HepG2 (cell line): ENCODE results near the gene MED12L. TPM values are rescaled to one million over a fixed set of nuclear protein-coding genes. Genes with fewer than 3 reads are reported as not detected.

ENCODE experiments used
- ATAC-seq: fragments of 200-7000 bp; cut with Tn5 transposase; 3 replicates; pipeline ENCODE4 v1.9.1; 2020; ENCODE audit warnings: mild to moderate bottlenecking, moderate library complexity
- BruUV-seq: library from RNA; stranded (reverse); fragments of 400-500 nt; replicated peaks from 2 replicates; lab custom pipeline; 2021; lab: Mats Ljungman, UMichigan
- CTCF ChIA-PET: fragments of 300-600 bp; formaldehyde crosslinking; extraction: SDS; loops from one replicate; lab custom pipeline; 2021; ENCODE audit warnings: low total read pairs, inconsistent platforms, low intra/inter-chr PET ratio; lab: Yijun Ruan, JAX
- POLR2A ChIA-PET: fragments of 350-600 bp; sonication (Branson Sonifier 250); formaldehyde crosslinking; loops from one replicate; lab custom pipeline; 2020; ENCODE audit warnings: antibody characterized with exemption, inconsistent platforms; lab: Yijun Ruan, JAX
- DNase-seq: peaks from one replicate; pipeline ENCODE4 v3.0.0-alpha.2; 2015; ENCODE audit warnings: low spot score
- FAIRE-seq: peaks from 3 replicates; lab custom pipeline; 2011; peaks lifted over from hg19 to GRCh38; lab: Jason Lieb, UNC
- H2AFZ ChIP-seq: one replicate; pipeline ENCODE4 v1.6.1; 2011; ENCODE audit warnings: low read length, inconsistent platforms
- H3K27ac ChIP-seq: fragments of 300-600 bp; 3 replicates; pipeline ENCODE4 v1.8.0; 2011; ENCODE audit warnings: mixed run types, mild to moderate bottlenecking, mixed read lengths, low read length, inconsistent platforms; ENCODE audit not compliant: insufficient read depth; ENCODE audit errors: extremely low read length
- H3K27me3 ChIP-seq, 2 experiments: fragments of 200-600 bp in 1 of 2; 2 replicates in 1 of 2; 3 replicates in 1 of 2; pipeline versions ENCODE4 v1.6.0 to v1.8.0; 2011; ENCODE audit warnings: low read length in 2 of 2, mild to moderate bottlenecking in 2 of 2, moderate library complexity in 2 of 2, inconsistent platforms in 1 of 2; ENCODE audit not compliant: insufficient read depth in 2 of 2, control insufficient read depth in 1 of 2
- H3K36me3 ChIP-seq, 2 experiments: fragments of 200-600 bp in 1 of 2; replicated peaks in 1 of 2; 2 replicates in 1 of 2; 3 replicates in 1 of 2; pipeline versions ENCODE4 v1.5.1 to v1.8.0; 2011; ENCODE audit warnings: low read length in 2 of 2, inconsistent platforms in 1 of 2; ENCODE audit not compliant: insufficient read depth in 2 of 2, control insufficient read depth in 1 of 2
- H3K4me1 ChIP-seq: 2 replicates; pipeline ENCODE4 v1.5.1; 2012; ENCODE audit warnings: low read length, inconsistent platforms; ENCODE audit not compliant: insufficient read depth
- H3K4me2 ChIP-seq: 2 replicates; pipeline ENCODE4 v1.6.0; 2011; ENCODE audit warnings: low read depth, low read length, inconsistent platforms
- H3K4me3 ChIP-seq, 3 experiments: fragments of 200-600 bp in 1 of 3; sonication (generic), shearing (Covaris generic) in 1 of 3; replicated peaks in 1 of 3; 2 replicates each; pipeline ENCODE4 v1.5.1; 2011 to 2016; ENCODE audit warnings: low read length in 3 of 3, inconsistent platforms in 2 of 3, low read depth in 2 of 3, mild to moderate bottlenecking in 2 of 3, control low read depth in 1 of 3, mixed read lengths in 1 of 3; ENCODE audit not compliant: insufficient read depth in 1 of 3
- H3K79me2 ChIP-seq: one replicate; pipeline ENCODE4 v1.6.1; 2011; ENCODE audit warnings: low read length, inconsistent platforms; ENCODE audit not compliant: insufficient read depth
- H3K9ac ChIP-seq: 2 replicates; pipeline ENCODE4 v1.6.0; 2011; ENCODE audit warnings: mild to moderate bottlenecking, low read depth, low read length, inconsistent platforms; ENCODE audit not compliant: insufficient read depth
- H3K9me3 ChIP-seq: 2 replicates; pipeline ENCODE4 v1.5.1; 2012; ENCODE audit warnings: mild to moderate bottlenecking, low read length
- H4K20me1 ChIP-seq: 2 replicates; pipeline ENCODE4 v1.6.0; 2011; ENCODE audit warnings: inconsistent platforms, mild to moderate bottlenecking, low read length, moderate library complexity; ENCODE audit not compliant: insufficient read depth
- AGO1 ChIP-seq: fragments of 200-400 bp; formaldehyde crosslinking; IDR thresholded peaks from 2 replicates; pipeline ENCODE4 v1.6.1; 2017; ENCODE audit warnings: mild to moderate bottlenecking, low read depth, low read length, moderate library complexity; ENCODE audit not compliant: poor library complexity, severe bottlenecking
- AGO2 ChIP-seq: fragments of 200-400 bp; formaldehyde crosslinking; optimal IDR thresholded peaks from 2 replicates; pipeline ENCODE3; 2017; ENCODE audit warnings: mild to moderate bottlenecking, low read depth, low read length, moderate library complexity
- JUNB ChIP-seq: sonication (generic); formaldehyde crosslinking; IDR thresholded peaks from 2 replicates; pipeline ENCODE4 v1.8.0; 2022; ENCODE audit warnings: missing genetic modification reagents, mild to moderate bottlenecking, borderline replicate concordance
- TRIM24 ChIP-seq: sonication (generic); formaldehyde crosslinking; IDR thresholded peaks from 2 replicates; pipeline ENCODE4 v1.8.0; 2022; ENCODE audit warnings: mild to moderate bottlenecking, missing genetic modification reagents
- WGBS: methylation state at CpG from one replicate; pipeline ENCODE4 v1.1.6; 2017; ENCODE audit warnings: low lambda C conversion rate; 5-methylcytosine and 5-hydroxymethylcytosine counted together
- in situ Hi-C: cut with HindIII; loops from 2 replicates; pipeline ENCODE4 v1.10.0; 2017; ENCODE audit warnings: low pct_unique_long_range_greater_than_20kb; ENCODE audit not compliant: extremely low pct_ligation_motif_present
- intact Hi-C: fragments of 100-400 bp; cut with micrococcal nuclease; formaldehyde crosslinking; loops from one replicate; pipeline ENCODE4 v1.10.0; 2022; ENCODE audit not compliant: unreplicated experiment
- polyA plus RNA-seq, 8 experiments: library from polyadenylated mRNA; depleted of rRNA in 3 of 8; stranded (reverse) in 7 of 8; unstranded in 1 of 8; fragments of >200 nt; fragmentation: Illumina TruSeq in 4 of 8; extraction: Trizol in 4 of 8; gene quantifications; 2 replicates each; pipeline versions ENCODE4 v1.2.1 to v1.2.3, GENCODE V29; 2011 to 2016; ENCODE audit warnings: low read depth in 4 of 8, missing spikeins in 1 of 8, mixed read lengths in 1 of 8; ENCODE audit not compliant: insufficient read depth in 1 of 8
- total RNA-seq, 5 experiments: library from RNA; depleted of rRNA; stranded (reverse); fragments of >200 nt; fragmentation: Illumina TruSeq; extraction: Trizol; gene quantifications; 2 replicates each; pipeline ENCODE4 v1.2.3, GENCODE V29; 2016; ENCODE audit warnings: low read depth in 1 of 5
- TF ChIP-seq, protein P1 (sequence below): sonication (generic); formaldehyde crosslinking; IDR thresholded peaks from 2 replicates; pipeline ENCODE4 v1.9.0; 2021; ENCODE audit warnings: missing genetic modification reagents, borderline replicate concordance
- TF ChIP-seq, protein P2 (sequence below): sonication (generic); formaldehyde crosslinking; IDR thresholded peaks from 2 replicates; pipeline ENCODE4 v1.5.0; 2020; ENCODE audit warnings: mild to moderate bottlenecking, missing genetic modification reagents
- TF ChIP-seq, protein P3 (sequence below): sonication (generic); formaldehyde crosslinking; IDR thresholded peaks from 2 replicates; pipeline ENCODE4 v1.8.0; 2022; ENCODE audit warnings: mild to moderate bottlenecking, missing genetic modification reagents; ENCODE audit not compliant: insufficient replicate concordance
- TF ChIP-seq, protein P4 (sequence below): sonication (generic); formaldehyde crosslinking; IDR thresholded peaks from 2 replicates; pipeline ENCODE4 v1.5.0; 2020; ENCODE audit warnings: mild to moderate bottlenecking, missing genetic modification reagents
- TF ChIP-seq, protein P5 (sequence below): sonication (generic); formaldehyde crosslinking; IDR thresholded peaks from 2 replicates; pipeline ENCODE4 v1.8.1; 2023; ENCODE audit warnings: mild to moderate bottlenecking, inconsistent platforms, moderate library complexity, missing genetic modification reagents, borderline replicate concordance
- TF ChIP-seq, protein P6 (sequence below): sonication (generic); formaldehyde crosslinking; IDR thresholded peaks from 2 replicates; pipeline ENCODE4 v1.9.0; 2021; ENCODE audit warnings: missing genetic modification reagents, borderline replicate concordance

The MED12L gene
- total and polyA plus RNA-seq, 2 of the 13 experiments (the other 11 are each of a cell fraction or from before 2014, with no cell fraction given), result 0.07 to 0.64 TPM

DNA sequence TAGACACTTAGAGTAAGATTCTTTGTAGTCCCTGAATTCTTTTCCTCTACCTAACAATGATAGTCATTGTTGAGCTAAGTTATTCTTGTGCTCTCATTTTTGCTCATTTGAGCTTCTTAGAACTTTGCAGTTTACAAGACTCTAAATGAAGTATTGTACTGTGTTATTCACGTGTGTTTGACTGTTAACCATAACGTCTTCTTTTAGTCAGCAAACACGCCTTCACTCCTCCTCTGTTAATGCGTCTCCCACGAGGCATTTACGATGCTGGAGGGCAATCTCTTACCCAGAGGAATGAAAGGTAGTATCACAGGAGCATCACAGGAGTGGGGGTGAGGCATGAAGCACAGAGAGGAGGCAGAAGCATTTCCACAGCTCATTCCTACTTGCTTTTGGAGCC is 207.7 kb downstream of the MED12L start:
- CTCF ChIA-PET, result no interaction called here
- Histone ChIP-seq H3K9me3 (no peaks in the 10 kb centered on the region), H3K9ac (no peak overlapping the region), H3K79me2 (no peaks in the 10 kb centered on the region), H4K20me1 (no peaks in the 10 kb centered on the region), H3K4me2 (no peak overlapping the region), H3K4me1 (no peaks in the 10 kb centered on the region), H3K27ac (no peak overlapping the region), H3K36me3 (no peaks in the 10 kb centered on the region), H2AFZ (no peak overlapping the region), H3K27me3 (no peaks in the 10 kb centered on the region), H3K4me3 (no peak overlapping the region)
- ATAC-seq, result no peak
- intact Hi-C loops (no loop called here), in situ Hi-C loops (no loop called here)
- no peak for DNase-seq
- no TSS peak for BruUV-seq
- 32% methylated on average over 6 of the region's 6 CpGs for WGBS
- POLR2A ChIA-PET, result no interaction called here
- no peak for FAIRE-seq
- no peak for TF ChIP-seq TRIM24
- TF ChIP-seq, protein P1, sequence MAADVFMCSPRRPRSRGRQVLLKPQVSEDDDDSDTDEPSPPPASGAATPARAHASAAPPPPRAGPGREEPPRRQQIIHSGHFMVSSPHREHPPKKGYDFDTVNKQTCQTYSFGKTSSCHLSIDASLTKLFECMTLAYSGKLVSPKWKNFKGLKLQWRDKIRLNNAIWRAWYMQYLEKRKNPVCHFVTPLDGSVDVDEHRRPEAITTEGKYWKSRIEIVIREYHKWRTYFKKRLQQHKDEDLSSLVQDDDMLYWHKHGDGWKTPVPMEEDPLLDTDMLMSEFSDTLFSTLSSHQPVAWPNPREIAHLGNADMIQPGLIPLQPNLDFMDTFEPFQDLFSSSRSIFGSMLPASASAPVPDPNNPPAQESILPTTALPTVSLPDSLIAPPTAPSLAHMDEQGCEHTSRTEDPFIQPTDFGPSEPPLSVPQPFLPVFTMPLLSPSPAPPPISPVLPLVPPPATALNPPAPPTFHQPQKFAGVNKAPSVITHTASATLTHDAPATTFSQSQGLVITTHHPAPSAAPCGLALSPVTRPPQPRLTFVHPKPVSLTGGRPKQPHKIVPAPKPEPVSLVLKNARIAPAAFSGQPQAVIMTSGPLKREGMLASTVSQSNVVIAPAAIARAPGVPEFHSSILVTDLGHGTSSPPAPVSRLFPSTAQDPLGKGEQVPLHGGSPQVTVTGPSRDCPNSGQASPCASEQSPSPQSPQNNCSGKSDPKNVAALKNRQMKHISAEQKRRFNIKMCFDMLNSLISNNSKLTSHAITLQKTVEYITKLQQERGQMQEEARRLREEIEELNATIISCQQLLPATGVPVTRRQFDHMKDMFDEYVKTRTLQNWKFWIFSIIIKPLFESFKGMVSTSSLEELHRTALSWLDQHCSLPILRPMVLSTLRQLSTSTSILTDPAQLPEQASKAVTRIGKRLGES, result no peak
- no peak for TF ChIP-seq AGO1
- no peak for TF ChIP-seq AGO2
- TF ChIP-seq, protein P2, sequence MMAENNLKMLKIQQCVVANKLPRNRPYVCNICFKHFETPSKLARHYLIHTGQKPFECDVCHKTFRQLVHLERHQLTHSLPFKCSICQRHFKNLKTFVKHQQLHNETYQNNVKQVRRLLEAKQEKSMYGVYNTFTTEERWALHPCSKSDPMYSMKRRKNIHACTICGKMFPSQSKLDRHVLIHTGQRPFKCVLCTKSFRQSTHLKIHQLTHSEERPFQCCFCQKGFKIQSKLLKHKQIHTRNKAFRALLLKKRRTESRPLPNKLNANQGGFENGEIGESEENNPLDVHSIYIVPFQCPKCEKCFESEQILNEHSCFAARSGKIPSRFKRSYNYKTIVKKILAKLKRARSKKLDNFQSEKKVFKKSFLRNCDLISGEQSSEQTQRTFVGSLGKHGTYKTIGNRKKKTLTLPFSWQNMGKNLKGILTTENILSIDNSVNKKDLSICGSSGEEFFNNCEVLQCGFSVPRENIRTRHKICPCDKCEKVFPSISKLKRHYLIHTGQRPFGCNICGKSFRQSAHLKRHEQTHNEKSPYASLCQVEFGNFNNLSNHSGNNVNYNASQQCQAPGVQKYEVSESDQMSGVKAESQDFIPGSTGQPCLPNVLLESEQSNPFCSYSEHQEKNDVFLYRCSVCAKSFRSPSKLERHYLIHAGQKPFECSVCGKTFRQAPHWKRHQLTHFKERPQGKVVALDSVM, result no peak
- TF ChIP-seq, protein P3, sequence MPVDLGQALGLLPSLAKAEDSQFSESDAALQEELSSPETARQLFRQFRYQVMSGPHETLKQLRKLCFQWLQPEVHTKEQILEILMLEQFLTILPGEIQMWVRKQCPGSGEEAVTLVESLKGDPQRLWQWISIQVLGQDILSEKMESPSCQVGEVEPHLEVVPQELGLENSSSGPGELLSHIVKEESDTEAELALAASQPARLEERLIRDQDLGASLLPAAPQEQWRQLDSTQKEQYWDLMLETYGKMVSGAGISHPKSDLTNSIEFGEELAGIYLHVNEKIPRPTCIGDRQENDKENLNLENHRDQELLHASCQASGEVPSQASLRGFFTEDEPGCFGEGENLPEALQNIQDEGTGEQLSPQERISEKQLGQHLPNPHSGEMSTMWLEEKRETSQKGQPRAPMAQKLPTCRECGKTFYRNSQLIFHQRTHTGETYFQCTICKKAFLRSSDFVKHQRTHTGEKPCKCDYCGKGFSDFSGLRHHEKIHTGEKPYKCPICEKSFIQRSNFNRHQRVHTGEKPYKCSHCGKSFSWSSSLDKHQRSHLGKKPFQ (CRISPR knock-in tag), result no peak
- TF ChIP-seq, protein P4, sequence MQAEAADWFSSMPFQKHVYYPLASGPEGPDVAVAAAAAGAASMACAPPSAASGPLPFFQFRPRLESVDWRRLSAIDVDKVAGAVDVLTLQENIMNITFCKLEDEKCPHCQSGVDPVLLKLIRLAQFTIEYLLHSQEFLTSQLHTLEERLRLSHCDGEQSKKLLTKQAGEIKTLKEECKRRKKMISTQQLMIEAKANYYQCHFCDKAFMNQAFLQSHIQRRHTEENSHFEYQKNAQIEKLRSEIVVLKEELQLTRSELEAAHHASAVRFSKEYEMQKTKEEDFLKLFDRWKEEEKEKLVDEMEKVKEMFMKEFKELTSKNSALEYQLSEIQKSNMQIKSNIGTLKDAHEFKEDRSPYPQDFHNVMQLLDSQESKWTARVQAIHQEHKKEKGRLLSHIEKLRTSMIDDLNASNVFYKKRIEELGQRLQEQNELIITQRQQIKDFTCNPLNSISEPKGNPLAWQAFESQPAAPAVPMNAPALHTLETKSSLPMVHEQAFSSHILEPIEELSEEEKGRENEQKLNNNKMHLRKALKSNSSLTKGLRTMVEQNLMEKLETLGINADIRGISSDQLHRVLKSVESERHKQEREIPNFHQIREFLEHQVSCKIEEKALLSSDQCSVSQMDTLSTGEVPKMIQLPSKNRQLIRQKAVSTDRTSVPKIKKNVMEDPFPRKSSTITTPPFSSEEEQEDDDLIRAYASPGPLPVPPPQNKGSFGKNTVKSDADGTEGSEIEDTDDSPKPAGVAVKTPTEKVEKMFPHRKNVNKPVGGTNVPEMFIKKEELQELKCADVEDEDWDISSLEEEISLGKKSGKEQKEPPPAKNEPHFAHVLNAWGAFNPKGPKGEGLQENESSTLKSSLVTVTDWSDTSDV (CRISPR knock-in tag), result no peak
- TF ChIP-seq, protein P5, sequence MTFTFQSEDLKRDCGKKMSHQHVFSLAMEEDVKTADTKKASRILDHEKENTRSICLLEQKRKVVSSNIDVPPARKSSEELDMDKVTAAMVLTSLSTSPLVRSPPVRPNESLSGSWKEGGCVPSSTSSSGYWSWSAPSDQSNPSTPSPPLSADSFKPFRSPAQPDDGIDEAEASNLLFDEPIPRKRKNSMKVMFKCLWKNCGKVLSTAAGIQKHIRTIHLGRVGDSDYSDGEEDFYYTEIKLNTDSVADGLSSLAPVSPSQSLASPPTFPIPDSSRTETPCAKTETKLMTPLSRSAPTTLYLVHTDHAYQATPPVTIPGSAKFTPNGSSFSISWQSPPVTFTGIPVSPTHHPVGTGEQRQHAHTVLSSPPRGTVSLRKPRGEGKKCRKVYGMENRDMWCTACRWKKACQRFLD (CRISPR knock-in tag), result no peak
- TF ChIP-seq, protein P6, sequence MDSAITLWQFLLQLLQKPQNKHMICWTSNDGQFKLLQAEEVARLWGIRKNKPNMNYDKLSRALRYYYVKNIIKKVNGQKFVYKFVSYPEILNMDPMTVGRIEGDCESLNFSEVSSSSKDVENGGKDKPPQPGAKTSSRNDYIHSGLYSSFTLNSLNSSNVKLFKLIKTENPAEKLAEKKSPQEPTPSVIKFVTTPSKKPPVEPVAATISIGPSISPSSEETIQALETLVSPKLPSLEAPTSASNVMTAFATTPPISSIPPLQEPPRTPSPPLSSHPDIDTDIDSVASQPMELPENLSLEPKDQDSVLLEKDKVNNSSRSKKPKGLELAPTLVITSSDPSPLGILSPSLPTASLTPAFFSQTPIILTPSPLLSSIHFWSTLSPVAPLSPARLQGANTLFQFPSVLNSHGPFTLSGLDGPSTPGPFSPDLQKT (CRISPR knock-in tag), result no peak
- no peak for TF ChIP-seq JUNB (CRISPR knock-in tag)
